GM08714 (cell line): ENCODE data around the gene PTPRE.

Source experiments
- H3K4me3 ChIP-seq: fragments of 200-500 bp; sonication (Bioruptor generic); 2 replicates; pipeline ENCODE4 v1.5.1; 2014; ENCODE audit warnings: mild to moderate bottlenecking, low read length, inconsistent platforms
- ZNF274 ChIP-seq: IDR thresholded peaks from 2 replicates; pipeline ENCODE4 v1.6.1; 2012; ENCODE audit warnings: mild to moderate bottlenecking, low read depth, low read length

Gene PTPRE

DNA sequence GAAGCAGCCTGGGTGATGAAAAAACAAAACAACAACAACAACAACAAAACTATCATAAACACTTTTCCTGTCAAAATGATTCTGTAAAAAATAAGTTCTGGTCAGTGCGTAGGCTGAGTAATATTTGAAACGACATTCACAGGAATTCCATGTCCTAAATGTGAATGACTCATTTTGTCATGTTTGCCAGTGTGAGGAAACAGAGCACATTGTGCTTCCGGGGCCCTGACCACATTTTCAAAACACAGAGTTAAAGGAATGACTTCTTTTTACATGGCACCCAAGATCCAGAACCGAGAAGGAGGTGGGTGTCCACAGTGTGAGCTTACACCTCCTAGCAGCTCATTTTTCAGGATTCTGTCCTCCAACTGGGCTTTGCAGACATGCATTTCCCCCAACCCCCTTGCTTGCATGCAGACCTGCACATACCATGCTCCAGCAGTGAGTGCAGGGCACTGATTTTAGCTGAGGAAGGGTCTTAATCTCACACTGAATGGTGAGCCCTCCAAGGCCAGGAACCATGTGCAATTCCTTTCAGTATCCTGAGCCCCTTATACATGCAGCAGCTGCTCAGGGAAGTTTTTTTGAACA, 17.2 kb upstream of the PTPRE start:
- TF ChIP-seq ZNF274 = no peak
- H3K4me3 ChIP-seq = no peak overlapping the region

DNA sequence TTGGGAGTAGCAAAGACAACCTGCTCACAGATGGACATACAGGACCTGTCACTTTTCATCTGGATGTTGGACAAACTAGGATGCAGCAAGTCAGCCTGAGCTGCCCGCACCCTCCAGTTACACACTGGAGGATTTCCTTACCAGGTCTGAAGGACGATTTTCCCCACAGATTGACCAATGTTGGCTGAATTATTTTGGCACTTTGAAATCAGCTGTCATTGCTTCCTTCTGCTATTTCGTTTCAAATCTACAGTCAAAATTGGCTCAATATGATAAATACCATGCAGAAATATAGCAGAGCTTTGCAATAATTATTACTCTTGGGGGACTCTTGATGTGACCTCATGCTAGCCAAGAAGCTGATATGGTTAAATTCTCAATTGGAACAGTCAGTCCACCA, 16.7 kb upstream of the PTPRE start:
- no peak for TF ChIP-seq ZNF274
- H3K4me3 ChIP-seq = no peak overlapping the region

DNA sequence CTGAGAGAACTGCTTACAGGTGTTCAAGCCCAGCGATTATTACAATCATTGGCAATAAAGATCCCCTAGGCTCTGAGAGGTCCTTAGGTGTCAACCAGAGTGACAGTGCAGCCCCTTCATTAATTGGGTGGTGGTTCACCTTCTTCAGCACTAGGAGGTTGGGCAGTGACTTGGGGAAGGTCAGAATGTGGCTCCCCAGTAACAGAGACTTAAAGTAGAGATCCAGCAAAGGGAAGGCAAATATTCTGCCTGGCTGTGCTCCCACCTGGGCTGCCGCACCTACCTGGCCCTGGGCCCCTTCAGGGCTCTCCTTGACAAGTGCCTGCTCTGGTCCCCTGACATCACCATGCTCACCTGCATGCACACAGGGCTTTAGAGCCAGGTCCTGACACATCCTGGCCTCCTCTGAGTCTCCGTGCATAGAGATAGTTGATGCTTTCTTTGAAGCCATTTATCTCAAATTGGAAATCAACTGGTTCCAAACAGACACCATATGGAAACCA, 16.0 kb upstream of the PTPRE start:
- no peak for TF ChIP-seq ZNF274
- H3K4me3 ChIP-seq = no peak overlapping the region

DNA sequence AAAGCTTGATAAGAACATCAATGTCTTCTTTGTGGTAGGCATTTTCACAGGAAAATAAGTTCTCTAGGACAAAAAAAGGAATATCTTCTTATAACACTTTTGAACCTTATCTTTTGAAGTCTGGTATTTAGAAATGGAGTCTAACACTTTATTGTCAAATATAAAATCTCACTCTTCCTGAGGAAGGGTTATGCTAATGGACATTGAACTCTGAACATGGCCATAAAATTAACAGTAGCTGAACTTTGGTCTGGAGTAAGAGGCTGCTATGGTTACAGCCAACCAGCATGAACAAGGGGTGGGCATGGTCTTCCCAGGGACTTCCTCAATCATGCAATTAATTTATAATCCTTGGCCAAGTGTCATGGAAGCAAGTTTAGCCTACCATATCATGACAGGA, 14.2 kb upstream of the PTPRE start, which contains the start of gene CLRN3:
CLRN3 (minus strand) TSS at position 199 of the 400 bp plus-strand sequence; CDS start at position 42, 157 bp downstream.
- no peak for TF ChIP-seq ZNF274
- H3K4me3 ChIP-seq = no peak within 1 kb of the TSS

DNA sequence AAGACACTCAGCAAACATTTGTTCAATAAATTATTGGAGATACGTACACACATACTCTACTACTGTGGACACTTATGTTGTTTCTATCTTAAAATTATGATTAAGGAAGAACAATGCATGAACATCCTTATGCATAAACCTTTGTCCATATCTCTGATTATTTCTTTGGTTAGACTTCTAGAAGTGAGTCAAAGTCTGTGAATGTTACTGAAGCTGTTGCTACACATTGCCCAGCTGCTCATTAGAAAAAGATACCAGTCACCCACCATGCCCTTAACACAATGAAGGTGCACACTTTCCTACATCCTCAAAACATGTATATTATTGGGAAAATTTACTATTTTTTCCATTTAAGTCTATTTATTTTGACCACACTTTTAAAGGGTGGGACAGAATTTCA, 12.8 kb upstream of the PTPRE start:
- no peak overlapping the region for H3K4me3 ChIP-seq
- TF ChIP-seq ZNF274 = no peak

DNA sequence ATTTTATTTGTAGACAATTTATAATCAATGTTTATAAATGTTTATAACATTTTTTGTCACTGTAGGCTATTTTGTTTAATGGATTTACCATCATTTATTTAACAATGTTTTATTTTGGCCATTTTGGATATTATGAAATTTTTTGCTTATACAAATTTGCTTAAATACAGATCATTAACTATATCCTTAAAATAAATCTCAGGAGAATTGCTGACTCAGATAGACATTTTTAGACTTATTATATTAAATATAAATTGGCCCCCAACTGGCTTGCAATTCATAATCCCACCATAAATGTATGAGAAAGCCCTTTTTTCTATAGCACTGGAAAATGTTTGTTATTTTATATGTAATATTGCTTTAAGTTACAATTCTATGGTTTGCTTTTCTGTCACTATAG, 10.3 kb upstream of the PTPRE start:
- no peak overlapping the region for H3K4me3 ChIP-seq
- no peak for TF ChIP-seq ZNF274

DNA sequence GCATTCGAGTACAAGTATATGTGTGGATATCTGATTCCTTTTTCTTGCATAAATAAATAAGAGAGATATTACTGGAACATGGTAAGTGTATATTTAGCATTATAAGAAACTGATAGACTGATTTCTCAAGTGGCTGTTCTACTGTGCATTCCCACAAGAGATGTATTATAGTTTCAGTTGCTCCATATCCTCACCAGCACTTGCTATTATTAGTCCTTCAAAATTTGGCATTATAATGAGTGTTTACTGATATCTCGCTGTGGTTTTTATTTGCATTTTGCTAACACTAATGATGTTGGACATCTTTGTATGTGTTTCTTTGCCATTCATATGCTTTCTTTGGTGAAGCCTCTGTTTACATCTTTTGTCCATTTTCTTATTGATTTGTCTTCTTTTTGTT, 9.7 kb upstream of the PTPRE start:
- no peak overlapping the region for H3K4me3 ChIP-seq
- TF ChIP-seq ZNF274 = no peak

DNA sequence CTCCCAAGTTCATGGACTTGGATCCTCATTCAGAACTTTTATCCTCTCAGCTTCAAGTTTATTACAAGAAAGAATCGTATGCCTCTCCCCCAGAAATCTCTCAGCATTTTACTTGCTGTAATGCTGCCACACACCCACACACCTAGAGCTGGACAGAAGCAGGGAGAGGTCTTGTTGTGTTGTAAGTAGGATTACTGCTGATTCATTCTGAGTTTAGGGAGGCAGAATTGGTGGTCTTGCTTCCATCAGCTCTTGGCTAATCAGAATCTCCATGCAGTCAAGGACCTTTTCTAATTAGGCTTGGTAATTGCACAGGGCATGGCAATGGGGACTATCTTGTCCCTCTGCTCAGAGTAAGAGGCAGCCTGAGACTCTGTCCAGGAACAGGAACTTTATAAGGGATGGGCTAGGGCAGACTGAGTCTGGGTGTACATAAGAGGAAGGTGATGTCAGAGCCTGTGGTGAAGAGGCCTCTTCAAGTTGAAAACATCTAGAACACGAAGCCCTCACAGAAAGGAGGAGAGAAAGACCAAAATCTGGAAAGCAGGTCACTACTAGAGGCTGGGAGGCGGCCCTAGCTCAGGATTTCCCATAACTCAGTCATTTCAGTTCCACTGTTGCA, 7.0 kb upstream of the PTPRE start:
- no peak for TF ChIP-seq ZNF274
- no peak overlapping the region for H3K4me3 ChIP-seq

DNA sequence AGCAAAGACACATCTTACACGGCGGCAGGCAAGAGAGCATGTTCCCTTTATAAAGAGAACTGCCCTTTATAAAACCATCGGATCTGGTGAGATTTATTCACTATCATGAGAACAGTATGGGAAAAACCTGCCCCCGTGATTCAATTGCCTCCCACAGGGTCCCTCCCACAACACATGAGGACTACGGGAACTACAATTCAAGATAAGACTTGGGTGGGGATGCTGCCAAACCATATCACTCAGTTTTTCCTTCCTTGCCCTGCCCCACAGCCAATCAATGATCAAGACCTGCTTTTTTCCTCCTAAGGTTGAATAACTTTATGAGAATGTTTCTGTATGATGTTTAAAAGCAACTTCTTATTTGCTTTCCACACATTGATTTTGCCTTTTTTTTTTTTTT, 3.1 kb upstream of the PTPRE start:
- no peak for TF ChIP-seq ZNF274
- H3K4me3 ChIP-seq = no peak overlapping the region

DNA sequence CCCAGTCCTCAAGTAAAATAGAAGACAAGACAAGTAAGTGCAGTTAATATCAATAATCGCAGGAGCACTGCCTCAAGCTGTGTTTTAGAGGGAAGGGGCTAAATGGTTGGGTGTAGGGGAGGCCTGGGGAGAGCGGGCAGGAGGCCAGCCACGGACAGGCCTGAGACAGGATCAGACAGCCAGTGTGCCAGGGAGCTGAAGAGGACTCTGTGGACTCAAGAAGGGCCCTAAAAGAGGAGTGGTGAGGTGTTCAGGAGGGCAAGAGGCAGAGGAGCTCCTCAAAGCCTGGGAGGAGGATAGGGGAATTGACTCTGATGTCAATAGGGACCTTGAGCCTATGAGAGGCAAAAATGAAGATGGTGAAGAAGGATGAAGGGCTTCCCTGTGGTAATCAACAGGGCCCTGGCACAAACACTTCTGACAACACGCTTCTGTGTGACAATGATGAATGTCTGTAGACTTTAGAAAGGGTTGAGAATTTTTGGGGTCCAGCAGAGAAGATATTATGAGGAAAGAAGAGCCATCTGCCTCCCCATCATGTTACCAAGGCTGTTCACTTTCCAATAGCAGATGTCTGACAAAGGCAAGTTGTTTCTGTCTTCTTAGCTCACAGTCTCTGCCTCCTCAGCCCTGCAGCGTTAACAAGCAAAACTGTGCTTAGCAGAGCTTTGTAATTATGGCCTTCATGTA, 2.4 kb upstream of the PTPRE start:
- no peak overlapping the region for H3K4me3 ChIP-seq
- no peak for TF ChIP-seq ZNF274

DNA sequence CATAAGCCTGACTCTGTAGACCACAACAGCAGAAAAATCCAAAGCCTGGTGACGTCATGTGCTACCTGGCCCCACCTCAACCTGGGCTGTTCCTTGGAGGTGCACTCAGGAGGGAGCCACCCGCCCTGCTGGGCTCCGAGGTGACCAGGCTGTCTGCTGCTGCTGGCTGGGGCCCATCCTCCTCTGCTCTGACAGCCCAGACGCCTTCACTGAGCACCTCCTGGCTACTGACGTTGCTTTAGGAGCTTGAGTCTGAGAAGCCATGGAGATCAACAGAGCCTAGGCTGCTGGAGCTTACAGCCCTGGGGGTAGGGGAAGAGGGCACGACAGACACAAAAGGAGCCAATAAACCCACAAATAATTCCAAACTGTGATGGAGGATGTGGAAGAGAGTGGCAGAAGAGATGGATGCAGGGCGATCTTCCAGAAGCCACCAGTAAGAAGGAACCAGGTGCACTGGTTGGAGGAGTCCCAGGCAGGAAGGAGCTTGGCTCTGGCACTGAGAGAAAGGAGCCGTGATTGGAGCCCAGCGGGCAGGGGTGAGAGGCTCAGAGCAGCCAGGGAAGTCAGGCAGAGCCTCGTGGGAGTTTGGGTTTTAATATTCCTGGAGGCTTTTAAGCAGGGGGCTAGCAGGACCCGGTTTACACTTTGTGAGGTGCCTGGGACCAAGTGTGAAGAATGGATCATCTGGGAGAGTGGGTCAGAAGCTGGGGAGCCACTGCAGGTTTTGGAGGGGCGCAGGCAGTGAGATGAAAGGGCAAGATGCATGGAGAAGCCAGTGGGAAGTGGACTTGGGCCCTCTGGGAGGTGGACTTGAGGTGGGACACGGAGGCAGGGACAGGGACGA, 1.7 kb upstream of the PTPRE start:
- no peak for TF ChIP-seq ZNF274
- H3K4me3 ChIP-seq = no peak overlapping the region

DNA sequence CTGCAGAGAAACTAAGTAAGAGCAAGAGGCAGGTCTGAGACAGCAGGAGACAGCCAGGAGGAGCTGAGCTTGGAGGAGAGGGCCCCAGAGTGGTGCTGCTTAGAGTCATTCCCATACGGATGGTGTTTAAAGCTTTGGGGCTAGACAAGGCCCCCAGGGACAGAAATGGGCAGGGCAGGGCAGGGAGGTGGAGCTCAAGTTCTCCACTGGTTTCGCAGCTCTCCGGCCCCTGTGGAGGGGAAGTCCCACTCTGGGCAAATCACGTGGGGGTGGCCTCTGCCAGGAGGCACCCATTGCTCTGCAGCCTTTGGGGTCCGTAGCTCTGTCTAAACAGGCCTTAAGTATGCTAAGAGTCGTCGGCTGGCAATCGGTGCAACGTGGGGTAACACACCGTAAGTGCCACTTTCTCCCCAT, 1.0 kb upstream of the PTPRE start:
- no peak for TF ChIP-seq ZNF274
- no peak overlapping the region for H3K4me3 ChIP-seq

DNA sequence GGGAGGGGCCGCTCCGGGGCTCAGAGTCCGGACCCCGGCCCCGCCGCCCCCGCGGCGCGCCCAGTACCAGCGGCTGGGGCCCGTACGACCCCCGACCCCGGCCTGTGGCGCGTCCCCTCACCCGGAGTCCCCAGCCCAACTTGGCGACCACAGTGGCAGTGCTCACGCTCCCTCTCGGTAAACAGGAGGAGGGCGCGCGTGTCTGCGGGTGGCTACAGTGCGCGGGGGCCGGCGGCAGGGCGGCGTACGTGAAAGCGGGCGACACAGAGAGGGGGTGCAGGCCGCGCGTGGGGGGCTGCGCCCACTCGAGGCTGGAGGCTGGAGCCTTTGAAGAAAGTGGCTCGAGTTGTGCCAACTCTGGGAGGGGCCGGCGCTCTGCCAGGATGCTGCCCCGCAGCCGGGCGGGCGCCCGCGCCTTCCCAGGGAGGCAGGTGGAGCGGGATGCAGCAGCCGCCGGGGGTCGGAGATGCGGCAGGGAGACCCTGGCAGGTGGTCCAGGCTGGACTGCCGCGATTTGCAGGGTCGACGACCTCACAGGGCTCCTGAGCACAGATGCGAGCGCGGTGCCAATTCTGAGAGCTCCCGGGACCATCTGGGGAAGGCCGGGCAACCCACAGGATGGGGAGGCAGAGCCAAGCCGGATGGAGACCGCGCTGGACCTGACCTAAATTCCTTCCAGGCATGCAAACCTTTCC, 655 bp downstream of the PTPRE start:
- H3K4me3 ChIP-seq = 0 out of 2 replicates have a peak overlapping the region, but pooled peaks have one; percentile 11
- no peak for TF ChIP-seq ZNF274
